ENCODE measurements around the gene CISD2. TPM values are rescaled to one million over a fixed set of nuclear protein-coding genes. Genes with fewer than 3 reads are reported as not detected.
"Not testable (repeated sequence)": the region's sequence is repeated elsewhere in the genome, so short reads cannot be mapped to it uniquely, and the experiment has no call there.

Gene CISD2
- total and polyA plus RNA-seq, 2 donors (not counting 1 experiment from before 2014, with no cell fraction given) = 30.8 to 46.2 TPM

DNA sequence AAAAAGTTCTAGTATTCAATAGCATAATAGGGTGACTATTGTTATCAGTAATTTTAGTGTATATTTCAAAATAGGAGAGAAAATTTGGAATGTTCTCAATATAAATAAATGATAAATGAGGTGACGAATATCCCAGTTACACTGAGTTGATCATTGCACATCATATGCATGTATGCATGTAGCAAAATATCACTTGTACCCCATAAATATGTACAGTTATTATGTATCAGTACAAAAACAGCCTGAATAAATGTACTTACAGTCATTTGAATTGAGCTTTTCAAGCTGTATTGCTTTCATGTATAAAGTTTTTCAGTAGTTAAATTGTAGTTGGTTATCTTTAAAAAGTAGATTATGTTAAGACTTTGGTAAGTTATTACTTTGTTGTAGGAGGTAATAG lies 12.6 kb downstream of the CISD2 start:
- Histone ChIP-seq H3K4me3 (replicated peaks in 1 of 4; ENCODE audit: control extremely low read depth in 1 of 4, insufficient read depth in 1 of 4, low read depth in 3 of 4, low read length in 4 of 4) (no peak overlapping the region), H3K27ac (ENCODE audit: insufficient read depth, low read length) (no peak overlapping the region), H3K79me2 (ENCODE audit: control insufficient read depth, insufficient read depth, low read length) (no peaks in the 10 kb centered on the region), H2AFZ (ENCODE audit: low read length) (no peak overlapping the region), H3K9ac (ENCODE audit: insufficient read depth, low read length) (no peak overlapping the region), H3K4me1 (ENCODE audit: control insufficient read depth, extremely low read depth, insufficient read depth, low read length) (no peaks in the 10 kb centered on the region), H3K9me3 (ENCODE audit: control insufficient read depth, insufficient read depth, low read depth, low read length) (no peaks in the 10 kb centered on the region), H3K36me3 (ENCODE audit: control insufficient read depth, insufficient read depth, low read length) (no peaks in the 10 kb centered on the region), H4K20me1 (ENCODE audit: control insufficient read depth, extremely low read depth, insufficient read depth, low read length) (no peaks in the 10 kb centered on the region), H3K27me3 (ENCODE audit: control insufficient read depth, insufficient read depth, low read length) (no peaks in the 10 kb centered on the region), H3K4me2 (ENCODE audit: extremely low read depth, insufficient read depth, low read length) (no peak overlapping the region)
- DNase-seq (ENCODE audit: low read depth in 2 of 2) = no peak
- TF ChIP-seq EZH2 (IDR thresholded peaks at IDR 0.05; ENCODE audit: low read length, missing control alignments) = no peak
- TF ChIP-seq, protein P1, sequence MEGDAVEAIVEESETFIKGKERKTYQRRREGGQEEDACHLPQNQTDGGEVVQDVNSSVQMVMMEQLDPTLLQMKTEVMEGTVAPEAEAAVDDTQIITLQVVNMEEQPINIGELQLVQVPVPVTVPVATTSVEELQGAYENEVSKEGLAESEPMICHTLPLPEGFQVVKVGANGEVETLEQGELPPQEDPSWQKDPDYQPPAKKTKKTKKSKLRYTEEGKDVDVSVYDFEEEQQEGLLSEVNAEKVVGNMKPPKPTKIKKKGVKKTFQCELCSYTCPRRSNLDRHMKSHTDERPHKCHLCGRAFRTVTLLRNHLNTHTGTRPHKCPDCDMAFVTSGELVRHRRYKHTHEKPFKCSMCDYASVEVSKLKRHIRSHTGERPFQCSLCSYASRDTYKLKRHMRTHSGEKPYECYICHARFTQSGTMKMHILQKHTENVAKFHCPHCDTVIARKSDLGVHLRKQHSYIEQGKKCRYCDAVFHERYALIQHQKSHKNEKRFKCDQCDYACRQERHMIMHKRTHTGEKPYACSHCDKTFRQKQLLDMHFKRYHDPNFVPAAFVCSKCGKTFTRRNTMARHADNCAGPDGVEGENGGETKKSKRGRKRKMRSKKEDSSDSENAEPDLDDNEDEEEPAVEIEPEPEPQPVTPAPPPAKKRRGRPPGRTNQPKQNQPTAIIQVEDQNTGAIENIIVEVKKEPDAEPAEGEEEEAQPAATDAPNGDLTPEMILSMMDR (conservative IDR thresholded peaks at IDR 0.05 in 1 of 2, IDR thresholded peaks at IDR 0.05 in 1 of 2; ENCODE audit: low read depth in 1 of 2, low read length in 2 of 2) = no peak

DNA sequence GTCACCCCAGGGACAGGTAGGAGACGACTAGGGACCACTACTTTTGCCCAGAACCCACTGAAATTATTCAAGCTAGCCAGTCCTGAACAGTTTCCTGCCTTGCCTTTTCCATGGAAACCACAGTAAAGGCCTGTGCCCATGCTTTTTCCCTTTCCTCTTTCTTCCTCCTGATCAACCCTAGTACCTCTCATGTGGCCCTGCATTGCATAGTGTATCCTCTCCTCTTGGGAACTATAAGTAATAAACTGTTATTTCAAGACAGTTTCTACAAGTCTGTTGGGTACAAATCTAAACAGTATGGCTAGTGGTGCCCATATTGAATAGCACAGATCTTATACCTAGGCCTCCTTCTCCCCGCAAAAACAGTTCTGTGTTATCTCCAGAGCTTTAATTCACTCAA lies 14.5 kb downstream of the CISD2 start:
- H3K9me3 ChIP-seq (ENCODE audit: control insufficient read depth, insufficient read depth, low read depth, low read length) = no peaks in the 10 kb centered on the region
- H3K27me3 ChIP-seq (ENCODE audit: control insufficient read depth, insufficient read depth, low read length) = no peaks in the 10 kb centered on the region
- no peak overlapping the region for H3K9ac ChIP-seq (ENCODE audit: insufficient read depth, low read length)
- no peaks in the 10 kb centered on the region for H4K20me1 ChIP-seq (ENCODE audit: control insufficient read depth, extremely low read depth, insufficient read depth, low read length)
- no peaks in the 10 kb centered on the region for H3K36me3 ChIP-seq (ENCODE audit: control insufficient read depth, insufficient read depth, low read length)
- no peak overlapping the region for H3K27ac ChIP-seq (ENCODE audit: insufficient read depth, low read length)
- H2AFZ ChIP-seq (ENCODE audit: low read length) = no peak overlapping the region
- no peaks in the 10 kb centered on the region for H3K4me1 ChIP-seq (ENCODE audit: control insufficient read depth, extremely low read depth, insufficient read depth, low read length)
- no peak for TF ChIP-seq EZH2 (IDR thresholded peaks at IDR 0.05; ENCODE audit: low read length, missing control alignments)
- TF ChIP-seq, protein P1 (conservative IDR thresholded peaks at IDR 0.05 in 1 of 2, IDR thresholded peaks at IDR 0.05 in 1 of 2; ENCODE audit: low read depth in 1 of 2, low read length in 2 of 2) = no peak
- H3K4me2 ChIP-seq (ENCODE audit: extremely low read depth, insufficient read depth, low read length) = no peak overlapping the region
- no peaks in the 10 kb centered on the region for H3K79me2 ChIP-seq (ENCODE audit: control insufficient read depth, insufficient read depth, low read length)
- H3K4me3 ChIP-seq (replicated peaks in 1 of 4; ENCODE audit: control extremely low read depth in 1 of 4, insufficient read depth in 1 of 4, low read depth in 3 of 4, low read length in 4 of 4) = no peak overlapping the region
- no peak for DNase-seq (ENCODE audit: low read depth in 2 of 2)

DNA sequence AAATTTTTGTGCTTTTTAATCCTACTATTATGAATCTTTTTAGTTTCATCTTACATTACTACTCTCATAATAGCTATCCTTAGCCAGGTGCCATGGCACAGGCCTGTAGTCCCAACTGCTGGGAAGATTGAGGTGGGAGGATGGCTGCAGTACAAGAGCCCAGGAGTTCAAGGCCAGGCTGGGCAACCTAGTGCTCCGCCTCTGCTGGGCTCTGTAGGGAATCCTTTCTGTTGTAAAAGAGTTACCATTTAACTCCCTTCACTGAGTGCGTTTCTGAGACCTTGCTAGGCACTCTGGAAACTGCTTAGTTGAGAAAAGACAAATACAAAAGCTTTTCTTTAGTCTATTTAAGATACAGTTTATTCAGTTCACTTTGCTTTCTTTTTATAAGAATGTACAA lies 19.8 kb downstream of the CISD2 start:
- DNase-seq (ENCODE audit: low read depth in 2 of 2); H3K27ac ChIP-seq (ENCODE audit: insufficient read depth, low read length); H3K9me3 ChIP-seq (ENCODE audit: control insufficient read depth, insufficient read depth, low read depth, low read length): not testable (repeated sequence)

DNA sequence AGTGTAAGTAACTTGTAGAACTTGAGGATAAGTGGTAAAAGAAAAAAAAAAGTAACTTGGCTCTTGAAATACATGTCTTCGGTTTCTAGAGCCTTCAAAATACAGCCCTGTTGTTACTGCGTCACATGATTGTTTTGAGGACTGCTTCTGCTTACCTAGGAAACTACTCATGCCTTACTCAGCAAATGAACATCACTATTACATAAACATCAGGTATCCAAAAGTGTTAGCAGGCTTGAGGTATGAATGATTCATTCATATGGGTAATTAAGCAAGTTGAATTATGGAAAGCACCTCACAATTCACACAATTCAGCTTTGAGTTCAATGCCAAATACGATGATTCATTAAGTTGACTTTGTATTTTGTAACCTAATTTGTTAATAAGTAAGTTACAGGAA lies 21.1 kb downstream of the CISD2 start:
- not testable (repeated sequence) for H3K9me3 ChIP-seq (ENCODE audit: control insufficient read depth, insufficient read depth, low read depth, low read length); H3K4me3 ChIP-seq (replicated peaks in 1 of 4; ENCODE audit: control extremely low read depth in 1 of 4, insufficient read depth in 1 of 4, low read depth in 3 of 4, low read length in 4 of 4); H3K9ac ChIP-seq (ENCODE audit: insufficient read depth, low read length); H3K79me2 ChIP-seq (ENCODE audit: control insufficient read depth, insufficient read depth, low read length); H4K20me1 ChIP-seq (ENCODE audit: control insufficient read depth, extremely low read depth, insufficient read depth, low read length); H3K4me2 ChIP-seq (ENCODE audit: extremely low read depth, insufficient read depth, low read length); H3K27ac ChIP-seq (ENCODE audit: insufficient read depth, low read length); H2AFZ ChIP-seq (ENCODE audit: low read length); H3K4me1 ChIP-seq (ENCODE audit: control insufficient read depth, extremely low read depth, insufficient read depth, low read length); H3K27me3 ChIP-seq (ENCODE audit: control insufficient read depth, insufficient read depth, low read length); H3K36me3 ChIP-seq (ENCODE audit: control insufficient read depth, insufficient read depth, low read length)
- peak in 1 of 2 donors; percentile 53 for DNase-seq (ENCODE audit: low read depth in 2 of 2)

More for the DNA sequence above, 19.8 kb downstream of the CISD2 start:
- H2AFZ ChIP-seq (ENCODE audit: low read length); H3K79me2 ChIP-seq (ENCODE audit: control insufficient read depth, insufficient read depth, low read length); H3K4me1 ChIP-seq (ENCODE audit: control insufficient read depth, extremely low read depth, insufficient read depth, low read length); H3K9ac ChIP-seq (ENCODE audit: insufficient read depth, low read length); H3K4me2 ChIP-seq (ENCODE audit: extremely low read depth, insufficient read depth, low read length); H3K36me3 ChIP-seq (ENCODE audit: control insufficient read depth, insufficient read depth, low read length); H4K20me1 ChIP-seq (ENCODE audit: control insufficient read depth, extremely low read depth, insufficient read depth, low read length); H3K4me3 ChIP-seq (replicated peaks in 1 of 4; ENCODE audit: control extremely low read depth in 1 of 4, insufficient read depth in 1 of 4, low read depth in 3 of 4, low read length in 4 of 4); H3K27me3 ChIP-seq (ENCODE audit: control insufficient read depth, insufficient read depth, low read length): not testable (repeated sequence)

DNA sequence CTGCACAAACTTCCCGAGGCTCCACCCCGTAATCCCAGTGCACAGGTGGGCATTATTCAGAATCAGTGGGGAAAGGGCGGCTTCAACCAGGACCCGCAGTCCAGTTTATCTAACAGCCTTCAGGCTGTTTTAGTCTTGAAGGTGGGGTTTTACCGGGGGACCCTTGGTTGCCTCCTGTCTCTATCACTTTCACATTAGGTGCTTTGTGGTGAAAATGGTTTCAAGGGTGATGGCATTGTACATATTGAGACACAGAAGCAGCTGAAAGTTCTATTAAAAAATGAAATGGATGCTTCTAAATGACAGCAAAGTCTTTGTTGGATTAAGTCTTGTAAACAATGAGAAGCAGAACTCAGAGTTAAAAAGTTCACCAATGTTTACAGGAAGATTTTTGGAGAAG lies 27.8 kb downstream of the CISD2 start:
- H3K36me3 ChIP-seq (ENCODE audit: control insufficient read depth, insufficient read depth, low read length) = not testable (repeated sequence)

More for the DNA sequence above, 27.8 kb downstream of the CISD2 start:
- not testable (repeated sequence) for H2AFZ ChIP-seq (ENCODE audit: low read length); DNase-seq (ENCODE audit: low read depth in 2 of 2); H3K27me3 ChIP-seq (ENCODE audit: control insufficient read depth, insufficient read depth, low read length); H4K20me1 ChIP-seq (ENCODE audit: control insufficient read depth, extremely low read depth, insufficient read depth, low read length); H3K4me3 ChIP-seq (replicated peaks in 1 of 4; ENCODE audit: control extremely low read depth in 1 of 4, insufficient read depth in 1 of 4, low read depth in 3 of 4, low read length in 4 of 4); H3K4me2 ChIP-seq (ENCODE audit: extremely low read depth, insufficient read depth, low read length); H3K4me1 ChIP-seq (ENCODE audit: control insufficient read depth, extremely low read depth, insufficient read depth, low read length); H3K79me2 ChIP-seq (ENCODE audit: control insufficient read depth, insufficient read depth, low read length); H3K9ac ChIP-seq (ENCODE audit: insufficient read depth, low read length); H3K27ac ChIP-seq (ENCODE audit: insufficient read depth, low read length); H3K9me3 ChIP-seq (ENCODE audit: control insufficient read depth, insufficient read depth, low read depth, low read length)

All from fibroblast of lung (primary cell).